Duodenal mucosa (tissue), 2 donors: ENCODE measurements around the gene XBP1.

Experiments used
- H3K27ac ChIP-seq: one replicate; pipeline ENCODE4 v1.7.0; 2013; ENCODE audit warnings: low read depth, low read length
- H3K27me3 ChIP-seq, 2 donors: one replicate each; pipeline ENCODE4 v1.7.0; 2013; ENCODE audit warnings: low read length in 2 of 2, control low read depth in 1 of 2; ENCODE audit not compliant: insufficient read depth in 2 of 2, control insufficient read depth in 1 of 2
- H3K36me3 ChIP-seq, 2 donors: one replicate each; pipeline ENCODE4 v1.7.0; 2013; ENCODE audit warnings: low read length in 2 of 2, control low read depth in 1 of 2; ENCODE audit not compliant: insufficient read depth in 2 of 2, control insufficient read depth in 1 of 2
- H3K4me1 ChIP-seq, 2 donors: one replicate each; pipeline ENCODE4 v1.7.0; 2013; ENCODE audit warnings: low read length in 2 of 2, control low read depth in 1 of 2; ENCODE audit not compliant: insufficient read depth in 2 of 2, control insufficient read depth in 1 of 2
- H3K4me3 ChIP-seq, 2 donors: one replicate each; pipeline ENCODE4 v1.7.0; 2013; ENCODE audit warnings: low read length in 2 of 2, low read depth in 1 of 2
- H3K9ac ChIP-seq, 2 donors: one replicate each; pipeline ENCODE4 v1.7.0; 2013; ENCODE audit warnings: low read length in 2 of 2, low read depth in 1 of 2
- H3K9me3 ChIP-seq, 2 donors: one replicate each; pipeline ENCODE4 v1.7.0; 2013; ENCODE audit warnings: low read length in 2 of 2, control low read depth in 1 of 2; ENCODE audit not compliant: control insufficient read depth in 1 of 2

The XBP1 gene

DNA sequence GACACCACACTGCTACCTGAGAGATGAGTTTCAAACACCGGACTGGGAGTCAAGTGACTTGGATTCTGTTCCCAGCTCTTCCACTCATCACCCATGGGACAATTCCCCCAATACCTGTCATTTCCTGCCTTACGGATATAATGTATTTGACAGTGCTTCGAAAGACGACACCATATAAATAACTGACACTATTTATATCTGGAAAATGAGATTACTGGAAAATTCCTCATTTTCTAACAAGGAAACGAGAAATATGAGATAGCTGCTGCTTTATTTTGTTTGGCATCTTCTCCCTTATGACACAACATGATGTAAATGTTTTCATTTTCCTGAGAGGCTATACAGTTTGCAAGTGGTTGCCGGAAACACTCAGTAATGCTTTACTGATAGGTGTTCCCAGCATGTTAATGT lies 49.9 kb downstream of the XBP1 start:
- no peaks in the 10 kb centered on the region for H3K9me3 ChIP-seq
- no peaks in the 10 kb centered on the region for H3K4me1 ChIP-seq
- no peak overlapping the region for H3K27ac ChIP-seq
- H3K4me3 ChIP-seq = no peak overlapping the region
- H3K27me3 ChIP-seq = no peaks in the 10 kb centered on the region
- peaks cover 5 to 24% of the 10 kb centered on the region in 2 donors for H3K36me3 ChIP-seq
- H3K9ac ChIP-seq = no peak overlapping the region
